RPMI7951 (cell line): ENCODE data around the gene BLCAP. TPM values are rescaled to one million over a fixed set of nuclear protein-coding genes. Genes with fewer than 3 reads are reported as not detected.
"Not testable (repeated sequence)": the region's sequence is repeated elsewhere in the genome, so short reads cannot be mapped to it uniquely, and the experiment has no call there.

Experiments
- DNase-seq: peaks from one replicate; pipeline ENCODE4 v3.0.0-alpha.2; 2012; ENCODE audit warnings: low read depth
- total RNA-seq: library from RNA; depleted of rRNA; stranded (reverse); fragments of >200 nt; shearing (Covaris generic); gene quantifications from 2 replicates; pipeline ENCODE4 v1.2.3, GENCODE V29; 2014; rRNA removed

The BLCAP gene
- total RNA-seq, 1 experiment from 2014 or later = 64.4 TPM

DNA sequence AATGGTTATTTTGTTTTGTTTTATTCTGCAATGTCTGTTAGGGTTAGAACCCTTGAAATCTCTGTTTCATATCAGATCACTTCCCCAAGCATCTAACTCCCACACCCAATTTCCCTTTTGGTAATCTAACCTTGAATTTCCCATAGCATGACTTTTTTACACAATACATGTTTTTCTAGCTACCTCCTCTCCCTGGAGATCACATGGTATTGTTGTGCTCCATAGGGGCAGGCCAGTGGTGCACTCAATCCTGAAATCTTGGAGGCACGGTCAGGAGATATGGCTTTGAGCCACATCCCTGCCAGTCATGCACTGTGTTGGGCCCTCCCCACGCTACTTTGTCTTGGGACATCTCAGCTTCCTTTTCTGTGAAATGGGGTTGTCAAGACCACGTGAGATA, 43.3 kb downstream of the BLCAP start:
- DNase-seq = no peak

DNA sequence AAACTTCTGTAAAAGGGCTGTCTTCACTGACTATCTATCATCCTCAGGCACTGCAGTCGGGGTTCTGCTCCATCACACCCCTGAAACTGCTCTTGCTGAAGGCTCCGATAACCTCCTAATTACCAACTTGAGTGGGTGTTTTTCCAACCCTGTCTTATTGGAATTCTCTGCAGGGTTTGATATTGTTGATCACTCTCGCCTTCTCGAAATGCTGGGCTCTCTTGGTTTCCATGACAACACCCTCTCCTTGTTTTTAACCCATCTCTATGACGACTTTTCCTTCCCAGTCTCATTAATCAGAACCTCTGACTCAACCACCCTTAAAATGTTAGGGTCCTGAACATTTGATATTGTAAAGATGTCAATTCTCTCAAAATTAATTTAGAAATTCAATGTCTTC, 46.1 kb downstream of the BLCAP start:
- DNase-seq = no peak

DNA sequence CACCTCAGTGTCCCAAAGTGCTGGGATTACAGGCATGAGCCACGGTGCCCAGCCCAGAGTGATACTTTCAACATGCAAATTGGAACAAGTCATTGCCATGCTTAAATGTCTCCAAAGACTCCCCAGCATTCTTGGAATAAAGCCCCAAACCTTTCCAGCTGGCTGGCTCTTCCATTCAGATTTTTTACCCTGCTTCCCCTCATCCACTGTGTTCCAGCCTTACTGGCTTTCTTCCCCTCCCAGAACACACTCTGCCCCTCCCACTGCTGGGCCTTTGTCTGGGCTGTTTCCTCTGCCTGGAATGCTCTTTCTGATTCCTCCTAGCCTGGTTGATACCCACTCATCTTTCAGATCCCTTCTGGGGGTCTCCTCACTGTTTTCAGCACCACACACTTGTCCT, 46.8 kb downstream of the BLCAP start:
- DNase-seq = no peak

DNA sequence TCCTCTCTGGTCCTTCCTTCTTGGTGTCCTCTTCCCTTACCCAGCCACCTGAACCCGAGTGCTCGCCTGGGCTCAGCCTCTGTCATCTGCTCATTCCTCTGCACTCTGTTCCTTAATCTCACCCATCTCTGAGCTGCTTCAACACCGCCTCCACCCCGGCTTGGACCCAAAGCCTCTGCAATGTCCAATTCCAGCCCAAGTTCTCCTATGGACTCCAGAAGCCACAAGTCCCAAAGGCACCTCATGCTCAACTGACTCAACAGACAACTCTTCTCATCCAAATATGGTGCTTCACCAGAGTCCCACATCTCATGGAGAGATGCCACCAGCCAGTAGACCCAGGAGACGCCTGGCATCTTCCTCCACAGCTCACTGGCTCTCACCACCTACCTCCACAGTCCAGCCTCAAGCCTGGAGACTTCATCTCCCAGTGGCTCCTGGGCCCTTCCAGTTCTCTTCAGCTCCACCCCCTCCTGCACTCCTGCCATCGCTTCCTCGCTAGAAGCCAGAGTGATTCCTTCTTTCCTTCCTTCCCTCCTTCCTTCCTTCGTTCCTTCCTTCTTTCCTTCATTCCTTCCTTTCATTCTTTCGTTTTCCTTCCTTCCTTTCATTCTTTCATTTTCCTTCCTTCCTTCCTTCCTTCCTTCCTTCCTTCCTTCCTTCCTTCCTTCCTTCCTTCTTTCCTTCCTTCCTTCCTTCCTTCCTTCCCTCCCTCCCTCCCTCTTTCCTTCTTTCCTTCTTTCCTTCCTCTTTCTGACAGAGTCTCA, 47.6 kb downstream of the BLCAP start:
- no peak for DNase-seq

DNA sequence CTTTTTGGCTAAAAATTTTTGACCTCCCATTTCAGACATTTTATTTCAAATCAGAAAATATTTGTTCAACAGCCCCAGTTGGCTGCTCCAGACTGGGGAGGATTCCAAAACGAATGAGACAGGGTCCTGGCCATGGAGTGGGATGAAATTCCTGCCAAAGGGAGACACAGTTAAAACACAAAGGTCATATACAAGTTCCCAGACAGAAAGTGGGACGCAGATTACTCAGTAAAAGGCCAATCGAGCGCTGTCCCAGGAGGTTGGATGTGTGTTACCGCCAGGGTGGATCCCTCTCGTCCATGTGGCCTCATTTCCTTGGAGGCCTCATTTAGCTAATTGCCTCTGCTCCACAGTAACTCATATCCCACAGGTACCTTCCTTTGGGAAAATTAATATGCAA, 48.4 kb downstream of the BLCAP start:
- DNase-seq = no peak

DNA sequence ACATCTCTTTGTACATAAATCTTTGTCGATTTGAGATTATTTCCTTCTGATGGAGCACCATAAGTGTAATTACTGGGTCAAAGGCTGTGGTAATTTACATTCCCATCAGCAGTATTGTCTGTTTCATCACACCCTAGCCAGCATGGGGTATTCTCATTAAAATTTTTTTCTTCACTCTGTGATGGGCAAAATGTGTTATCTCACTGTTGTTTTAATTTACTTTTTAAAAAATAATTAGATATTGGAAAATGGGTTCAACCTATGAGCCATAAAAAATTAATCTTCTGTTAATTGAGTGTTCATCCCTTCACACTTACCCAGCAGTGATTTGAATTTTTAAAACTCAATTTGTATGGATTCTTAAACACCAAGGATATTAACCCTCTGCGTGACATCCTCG, 50.6 kb downstream of the BLCAP start:
- DNase-seq = no peak

DNA sequence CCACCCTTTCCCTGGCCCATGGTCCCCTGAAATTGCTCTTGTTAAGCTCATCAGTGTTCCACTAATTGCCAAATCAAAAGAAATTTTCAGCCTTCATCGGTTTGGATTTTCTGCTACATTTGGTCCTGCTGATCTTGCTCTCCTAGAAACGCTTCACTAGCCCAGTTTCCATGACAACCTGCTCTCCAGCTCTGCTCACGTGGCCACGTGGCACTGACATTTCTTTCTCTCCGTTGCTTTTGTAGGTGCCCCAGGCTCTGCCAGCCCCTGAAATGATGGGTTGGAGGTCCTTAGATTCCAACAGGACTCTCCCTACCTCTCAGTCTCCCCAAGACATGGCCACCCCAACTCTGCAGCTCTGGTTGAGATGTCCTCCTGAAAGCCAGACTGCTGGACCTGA, 52.4 kb downstream of the BLCAP start:
- DNase-seq = peak; percentile 15

DNA sequence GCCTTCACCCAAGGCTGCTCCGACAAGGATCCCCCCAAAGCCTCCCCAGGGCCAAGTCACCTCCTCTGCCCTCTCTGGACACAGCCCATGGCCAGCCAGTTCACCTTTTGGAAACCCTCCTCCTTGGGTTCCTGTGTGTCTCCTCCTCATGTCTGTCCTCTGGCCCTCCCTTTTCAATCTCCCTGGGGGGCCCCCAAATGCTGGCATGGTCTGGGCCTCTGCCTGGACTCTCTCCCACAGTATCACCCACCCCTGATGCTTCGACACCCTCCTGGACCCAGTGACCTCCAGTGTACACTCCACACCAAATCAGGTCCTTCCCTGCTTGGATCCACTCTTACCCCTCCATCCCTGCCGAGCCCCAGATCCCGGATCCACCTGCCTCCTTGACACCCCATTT, 53.3 kb downstream of the BLCAP start:
- no peak for DNase-seq

DNA sequence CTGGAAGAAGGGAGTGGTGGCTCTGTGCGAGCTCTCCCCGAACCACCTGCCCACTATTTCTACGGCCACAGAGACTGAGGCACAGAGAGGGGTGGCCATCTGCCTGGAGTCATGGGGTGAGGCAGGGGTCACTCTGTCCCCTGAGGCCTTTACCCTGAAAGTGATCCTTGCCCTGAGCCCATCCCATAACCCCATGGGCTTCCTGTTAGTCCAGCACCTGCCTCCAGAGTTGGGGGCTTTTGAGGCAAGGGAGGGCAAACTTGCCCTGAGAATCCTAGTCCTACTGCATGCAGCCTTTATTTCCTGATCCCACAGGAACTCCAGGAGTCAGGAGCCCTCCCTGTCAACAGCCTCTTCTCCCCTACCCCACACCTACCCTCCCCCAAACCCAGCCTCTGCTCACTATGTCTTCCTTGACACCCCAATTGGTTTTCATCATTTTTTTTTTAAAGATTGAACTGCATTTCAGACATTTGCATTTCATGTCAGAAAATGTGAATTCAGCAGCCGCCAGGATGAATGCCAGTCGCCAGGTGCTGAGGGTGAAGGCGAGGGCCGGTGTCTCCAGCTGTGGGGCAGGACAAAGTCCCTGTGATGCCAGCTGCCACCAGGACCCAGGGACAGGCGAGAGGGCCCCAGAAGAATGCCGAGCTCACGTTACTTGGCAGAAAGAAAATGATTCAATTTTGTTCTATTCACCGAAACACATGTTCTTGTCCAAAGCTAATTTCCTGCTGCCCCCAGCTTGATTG, 54.3 kb downstream of the BLCAP start:
- DNase-seq = no peak

DNA sequence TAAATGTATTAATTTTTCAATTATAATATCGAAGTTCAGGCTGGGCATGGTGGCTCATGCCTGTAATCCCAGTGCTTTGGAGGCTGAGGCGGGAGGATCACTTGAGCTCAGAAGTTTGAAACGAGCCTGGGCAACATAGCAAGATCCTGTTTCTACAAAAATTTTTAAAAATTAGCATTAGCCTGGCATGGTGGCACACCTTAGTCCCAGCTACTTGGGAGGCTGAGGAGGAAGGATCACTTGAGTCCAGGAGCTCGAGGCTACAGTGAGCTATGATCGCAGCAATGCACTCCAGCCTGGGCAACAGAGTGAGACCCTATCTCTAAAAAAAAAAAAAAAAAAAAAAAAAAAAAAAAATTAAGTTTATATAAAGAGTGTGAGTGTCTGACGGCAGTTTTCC, 55.2 kb downstream of the BLCAP start:
- not testable (repeated sequence) for DNase-seq

DNA sequence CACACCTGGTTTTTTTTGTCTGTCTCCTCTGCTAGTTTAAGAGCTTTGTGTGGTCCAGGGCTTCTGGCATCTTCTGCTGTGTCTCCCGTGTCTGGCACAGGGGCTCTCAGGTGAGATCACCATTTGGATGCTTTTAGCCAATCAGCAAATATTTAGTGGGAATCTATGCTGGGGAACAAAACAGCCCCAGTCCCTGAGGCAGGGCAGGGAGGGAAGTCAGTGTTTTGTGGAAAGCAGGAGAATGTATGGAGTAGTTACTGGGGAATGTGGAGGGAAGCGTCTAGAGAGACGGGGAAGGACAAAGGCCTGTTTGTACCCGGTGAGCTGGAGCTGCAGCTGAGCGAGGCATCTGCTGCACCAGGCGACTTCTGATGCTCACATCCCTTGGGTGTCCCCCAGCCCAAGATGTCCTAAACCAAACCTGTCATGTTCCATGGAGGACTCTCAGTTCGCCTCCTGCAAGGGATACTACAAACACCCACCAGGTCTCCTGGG, 55.9 kb downstream of the BLCAP start:
- no peak for DNase-seq

DNA sequence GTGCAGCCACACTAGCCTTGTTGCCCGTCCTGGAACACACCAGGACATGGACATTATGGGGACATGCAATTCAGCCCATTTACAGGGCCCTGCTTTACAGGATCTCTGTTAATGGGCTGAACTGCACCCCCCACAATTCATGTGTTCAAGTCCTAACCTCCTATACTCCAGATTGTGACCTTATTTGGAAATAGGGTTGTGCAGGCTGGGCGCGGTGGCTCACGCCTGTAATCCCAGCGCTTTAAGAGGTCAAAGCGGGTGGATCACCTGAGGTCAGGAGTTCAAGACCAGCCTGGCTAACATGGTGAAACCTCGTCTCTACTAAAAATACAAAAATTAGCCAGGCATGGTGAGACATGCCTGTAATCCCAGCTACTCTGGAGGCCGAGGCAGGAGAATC, 57.5 kb downstream of the BLCAP start:
- DNase-seq = not testable (repeated sequence)

DNA sequence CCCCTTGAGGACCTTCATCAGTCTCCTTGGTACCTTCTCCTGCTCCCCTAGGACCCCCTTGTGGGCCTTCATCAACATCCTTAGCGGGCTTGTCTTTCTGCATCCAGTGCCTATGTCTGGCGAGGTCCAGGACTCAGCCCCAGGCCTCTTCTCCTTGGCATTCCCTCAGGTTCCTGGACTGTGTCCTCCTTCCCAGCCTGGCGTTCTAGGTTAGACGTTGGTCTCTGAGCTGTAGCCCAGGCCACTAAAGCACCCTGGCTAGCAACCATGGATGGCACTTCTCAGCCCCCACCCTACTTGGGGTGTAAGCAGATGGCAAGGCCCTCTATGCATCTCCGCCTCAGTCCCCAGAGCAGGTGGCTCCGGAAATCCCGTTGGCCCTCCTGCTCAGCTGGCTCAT, 58.1 kb downstream of the BLCAP start:
- no peak for DNase-seq

DNA sequence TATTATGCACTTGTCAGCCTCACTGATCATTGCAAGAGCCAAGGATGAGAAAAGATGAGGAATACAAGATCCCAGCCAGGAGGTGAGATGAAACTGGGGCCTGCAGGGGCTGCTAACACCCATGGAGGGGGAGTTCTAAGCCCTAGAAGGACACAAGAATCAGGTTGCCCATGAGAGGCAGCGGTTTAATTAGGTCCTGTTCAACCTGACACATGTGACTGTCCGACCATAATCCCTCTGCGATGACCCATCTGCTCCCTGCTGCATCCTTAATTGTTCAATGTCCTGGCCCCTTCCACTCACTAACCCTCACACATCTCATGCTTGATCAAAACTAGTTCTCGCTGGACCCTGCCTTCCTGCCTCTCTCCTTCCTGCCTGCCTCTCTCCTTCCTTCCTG, 58.8 kb downstream of the BLCAP start:
- DNase-seq = no peak

Other genes with a start within 250 kb of the BLCAP start
- 28.1 and 28.9 TPM in 2 replicates for gene MANBAL, start 238.2 kb downstream of the BLCAP start, total RNA-seq
- gene SRC, start 181.7 kb downstream of the BLCAP start, total RNA-seq = 10.5 and 11.3 TPM in 2 replicates
- gene NNAT, start 6.6 kb downstream of the BLCAP start, total RNA-seq = not detected in 2 replicates
- gene CTNNBL1, start 166.2 kb upstream of the BLCAP start, total RNA-seq = 47.7 and 57.9 TPM in 2 replicates